ENCODE data around the gene KRTAP17-1. TPM values are rescaled to one million over a fixed set of nuclear protein-coding genes. Genes with fewer than 3 reads are reported as not detected.

Gene KRTAP17-1
- total RNA-seq, 1 donor from 2014 or later = not detected

DNA sequence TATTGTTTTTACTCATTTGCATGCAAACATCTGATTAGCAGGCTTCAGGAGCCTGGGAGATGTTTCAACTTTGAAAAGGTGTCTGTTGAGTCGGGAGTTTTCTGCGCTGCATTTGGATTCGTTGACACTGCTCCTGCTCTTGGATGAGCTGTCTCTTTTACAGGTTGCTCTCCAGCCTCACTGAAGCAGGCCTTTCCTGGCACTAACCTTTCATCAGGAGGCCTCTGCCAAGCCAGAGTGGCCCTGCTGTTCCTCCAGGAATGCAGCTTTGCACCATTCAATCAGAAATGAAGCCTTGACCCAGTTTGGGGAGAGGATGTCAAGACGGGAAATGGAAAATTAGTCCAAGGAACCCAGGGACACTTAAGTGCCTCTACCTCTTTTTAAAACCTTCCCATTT, 12.5 kb downstream of the KRTAP17-1 start:
- Histone ChIP-seq H3K4me3 (no peak overlapping the region), H3K36me3 (no peaks in the 10 kb centered on the region), H3K4me1 (peaks cover 14% of the 10 kb centered on the region), H3K27me3 (no peaks in the 10 kb centered on the region), H3K27ac (no peak overlapping the region), H3K9me3 (no peaks in the 10 kb centered on the region)
- DNase-seq (ENCODE audit: extremely low spot score in 2 of 2) = no peak
- intact Hi-C loops (cut with DNase I) = no loop called here
- TF ChIP-seq POLR2AphosphoS5 (IDR thresholded peaks at IDR 0.05; ENCODE audit: insufficient read depth in 1 of 2, low read depth in 1 of 2) = no peak
- TF ChIP-seq POLR2A (IDR thresholded peaks at IDR 0.05) = no peak
- no peak for TF ChIP-seq CTCF (IDR thresholded peaks at IDR 0.05)

GRCh38 chr17:41301916-41302901, 13.3 kb downstream of the KRTAP17-1 start, which contains the start of gene KRTAP29-1:
Gene KRTAP29-1 (minus strand): TSS chr17:41302851. CDS start chr17:41302851, 0 bp downstream.
- no peaks in the 10 kb centered on the region for H3K36me3 ChIP-seq
- H3K27ac ChIP-seq = no peak within 1 kb of the TSS
- H3K9me3 ChIP-seq = no peaks in the 10 kb centered on the region
- intact Hi-C loops (cut with DNase I) = no loop called here
- no peak for DNase-seq (ENCODE audit: extremely low spot score in 2 of 2)
- TF ChIP-seq CTCF (IDR thresholded peaks at IDR 0.05) = no peak
- TF ChIP-seq POLR2AphosphoS5 (IDR thresholded peaks at IDR 0.05; ENCODE audit: insufficient read depth in 1 of 2, low read depth in 1 of 2) = no peak
- no peak for TF ChIP-seq POLR2A (IDR thresholded peaks at IDR 0.05)
- no peak within 1 kb of the TSS for H3K4me3 ChIP-seq
- peaks cover 11% of the 10 kb centered on the region for H3K4me1 ChIP-seq
- no peaks in the 10 kb centered on the region for H3K27me3 ChIP-seq

DNA sequence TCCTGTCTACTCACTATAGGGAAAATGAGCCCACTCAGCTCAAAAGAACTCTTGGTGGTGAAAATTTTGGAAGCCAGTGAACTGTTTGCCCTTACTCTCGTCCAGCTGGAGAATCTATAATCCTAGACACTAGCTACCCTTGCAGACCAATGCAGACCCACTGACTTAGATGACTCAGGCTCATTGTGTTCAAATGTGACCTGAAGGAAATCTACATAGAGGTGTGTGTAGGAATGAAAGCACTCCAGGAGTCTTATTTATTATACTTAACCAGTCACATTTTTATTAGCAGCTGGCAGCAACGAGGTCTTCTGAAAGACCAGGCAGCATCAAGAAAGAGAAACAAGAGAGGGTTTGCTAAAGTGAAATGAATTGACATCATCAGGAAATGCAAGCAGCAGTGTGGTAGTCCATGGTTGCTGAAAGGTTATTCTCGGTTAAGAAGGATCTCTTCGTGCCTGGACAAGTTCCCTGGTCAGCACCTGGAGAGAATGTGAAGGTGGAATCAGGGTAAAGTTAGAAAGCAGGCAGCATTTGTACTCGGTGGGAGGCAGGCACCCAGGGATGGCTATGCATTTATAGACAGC, 14.2 kb downstream of the KRTAP17-1 start:
- H3K4me3 ChIP-seq = no peak overlapping the region
- no peak overlapping the region for H3K27ac ChIP-seq
- intact Hi-C loops (cut with DNase I) = no loop called here
- no peak for TF ChIP-seq POLR2A (IDR thresholded peaks at IDR 0.05)
- no peak for TF ChIP-seq POLR2AphosphoS5 (IDR thresholded peaks at IDR 0.05; ENCODE audit: insufficient read depth in 1 of 2, low read depth in 1 of 2)
- no peak for TF ChIP-seq CTCF (IDR thresholded peaks at IDR 0.05)
- no peaks in the 10 kb centered on the region for H3K27me3 ChIP-seq
- H3K4me1 ChIP-seq = peaks cover 11% of the 10 kb centered on the region
- DNase-seq (ENCODE audit: extremely low spot score in 2 of 2) = no peak
- H3K36me3 ChIP-seq = no peaks in the 10 kb centered on the region
- no peaks in the 10 kb centered on the region for H3K9me3 ChIP-seq

GRCh38 chr17:41298458-41299135, 16.9 kb downstream of the KRTAP17-1 start:
- Histone ChIP-seq H3K27ac (no peak overlapping the region), H3K4me1 (peaks cover 11% of the 10 kb centered on the region), H3K9me3 (no peaks in the 10 kb centered on the region), H3K27me3 (no peaks in the 10 kb centered on the region), H3K36me3 (no peaks in the 10 kb centered on the region), H3K4me3 (no peak overlapping the region)
- TF ChIP-seq POLR2AphosphoS5 (IDR thresholded peaks at IDR 0.05; ENCODE audit: insufficient read depth in 1 of 2, low read depth in 1 of 2) (no peak), CTCF (IDR thresholded peaks at IDR 0.05) (no peak), POLR2A (IDR thresholded peaks at IDR 0.05) (no peak)
- no peak for DNase-seq (ENCODE audit: extremely low spot score in 2 of 2)
- intact Hi-C loops (cut with DNase I) = no loop called here
